Measurements from ENCODE around the gene PTGER2.

Gene PTGER2

DNA sequence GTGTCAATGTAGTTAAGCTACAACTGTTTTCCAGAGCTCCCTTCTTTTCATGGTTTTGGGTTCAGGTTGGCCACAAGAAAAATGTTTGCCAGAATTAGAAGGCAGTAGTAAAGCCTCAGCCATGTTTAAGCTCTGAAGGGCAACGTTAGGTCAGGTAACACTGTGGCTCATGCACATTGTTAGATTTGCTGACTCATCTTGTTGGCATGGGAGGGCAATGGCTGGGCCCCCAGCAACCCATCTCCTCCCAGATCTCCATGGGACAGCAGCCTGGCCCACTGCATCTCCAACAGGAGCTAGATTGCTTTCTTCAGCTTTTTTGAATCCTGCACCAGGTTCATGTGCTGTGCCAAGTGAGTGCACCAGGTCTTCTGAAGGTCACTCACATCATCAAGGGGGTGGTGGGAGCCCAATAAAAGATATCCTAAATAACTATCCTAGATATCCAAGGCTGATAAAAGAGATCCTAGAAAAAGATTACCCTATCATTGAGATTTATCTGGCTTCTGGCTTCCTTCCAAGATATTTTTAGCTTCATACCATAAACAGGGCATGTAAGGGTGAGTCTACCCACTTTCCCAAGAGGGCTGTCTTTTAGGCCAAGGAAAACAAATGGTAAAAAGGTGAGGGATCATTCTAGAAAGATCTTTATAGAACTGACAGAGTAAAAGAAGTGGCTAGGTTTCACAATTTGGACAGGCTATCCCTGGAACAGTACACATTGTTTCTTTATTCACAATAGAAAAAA is 28.9 kb downstream of the PTGER2 start:
- DNase-seq: no peak

DNA sequence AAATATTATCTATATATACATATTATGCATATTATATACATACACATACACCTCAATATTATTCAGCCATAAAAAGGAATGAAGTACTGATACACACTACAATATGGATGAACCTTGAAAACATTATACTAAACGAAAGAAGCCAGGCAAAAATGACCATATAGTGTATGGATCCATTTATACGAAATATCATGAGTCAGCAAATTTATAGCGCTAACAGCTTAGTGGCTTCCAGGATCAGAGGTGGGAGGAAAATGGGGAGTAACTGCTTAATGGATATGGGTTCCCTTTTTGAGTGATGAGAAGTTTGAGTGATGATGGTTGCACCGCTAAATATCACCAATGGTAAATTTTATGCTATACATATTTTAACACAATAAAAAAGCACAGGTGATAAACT is 32.7 kb downstream of the PTGER2 start:
- DNase-seq: no peak

DNA sequence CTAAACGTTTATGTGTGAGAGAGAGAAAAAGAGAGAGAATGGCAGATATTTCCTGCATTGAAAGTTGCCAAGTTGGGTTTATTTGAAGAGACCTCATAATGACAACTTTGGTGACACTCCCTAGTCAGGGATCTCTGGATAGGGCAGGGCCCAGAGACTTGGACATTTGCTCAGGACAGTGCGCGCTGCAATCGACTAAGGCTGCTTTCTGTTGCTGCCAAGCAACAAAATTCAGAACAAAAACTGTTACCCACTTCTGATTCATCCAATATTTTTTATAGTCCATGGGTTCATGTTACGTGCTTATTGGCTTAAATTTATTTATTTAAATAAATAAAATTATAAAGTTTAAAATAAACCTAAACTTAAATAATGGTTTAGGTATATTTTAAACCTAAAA is 34.2 kb downstream of the PTGER2 start:
- no peak for DNase-seq

DNA sequence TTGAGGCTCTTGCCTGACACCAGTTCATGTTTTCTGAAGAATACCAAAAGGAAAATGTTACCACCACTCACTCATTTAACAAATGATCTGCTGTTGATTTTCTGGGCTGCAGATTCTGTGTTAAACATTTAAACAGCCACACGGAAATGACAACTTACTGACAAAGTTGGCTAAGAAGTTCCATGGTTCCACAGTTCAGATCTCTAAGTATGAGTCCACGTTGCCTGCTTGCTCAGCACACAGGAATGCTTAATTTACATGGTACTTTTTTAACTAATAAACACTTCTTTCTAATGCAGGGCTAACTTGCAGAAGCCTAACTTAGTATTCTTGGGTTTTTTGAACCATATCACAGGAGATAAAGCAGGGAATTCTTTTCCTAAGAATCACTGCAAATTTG is 34.7 kb downstream of the PTGER2 start:
- no peak for DNase-seq

DNA sequence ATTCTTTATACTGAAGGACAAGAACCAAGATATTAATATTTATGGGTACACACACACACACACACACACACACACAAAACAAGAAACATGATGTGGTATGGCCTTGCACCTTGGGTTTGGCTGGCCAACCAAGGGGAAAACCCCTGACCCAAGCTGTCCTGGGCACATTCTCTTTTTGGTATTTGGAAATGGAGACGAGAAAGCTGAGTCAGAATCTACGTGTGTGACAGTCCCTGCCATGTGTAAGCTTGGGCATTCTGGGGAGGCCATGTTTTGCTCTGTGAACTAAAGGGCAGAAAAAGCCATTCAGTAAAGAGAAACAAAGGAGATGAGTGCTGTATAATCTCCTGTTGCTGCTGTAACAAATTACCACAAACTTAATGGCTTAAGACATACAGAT is 35.6 kb downstream of the PTGER2 start:
- no peak for DNase-seq

DNA sequence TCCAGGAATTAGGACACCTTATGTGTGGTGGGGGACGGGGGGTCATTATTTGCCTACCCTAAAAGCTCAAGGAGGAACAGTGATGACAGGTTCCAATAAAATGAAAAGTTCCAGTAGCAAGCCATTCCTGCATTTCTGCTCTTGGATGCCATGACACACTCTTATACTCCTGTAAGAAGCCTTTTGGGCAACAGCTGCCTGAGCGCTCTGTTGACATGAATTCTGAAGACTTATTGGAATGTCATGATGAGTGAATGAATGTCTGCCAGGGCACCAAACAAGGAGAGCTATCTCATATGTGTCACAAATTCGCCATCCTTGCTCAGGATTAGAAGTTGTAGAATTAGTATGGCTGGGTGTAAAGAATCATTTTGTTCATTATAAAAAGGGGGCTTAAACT is 36.3 kb downstream of the PTGER2 start:
- no peak for DNase-seq

DNA sequence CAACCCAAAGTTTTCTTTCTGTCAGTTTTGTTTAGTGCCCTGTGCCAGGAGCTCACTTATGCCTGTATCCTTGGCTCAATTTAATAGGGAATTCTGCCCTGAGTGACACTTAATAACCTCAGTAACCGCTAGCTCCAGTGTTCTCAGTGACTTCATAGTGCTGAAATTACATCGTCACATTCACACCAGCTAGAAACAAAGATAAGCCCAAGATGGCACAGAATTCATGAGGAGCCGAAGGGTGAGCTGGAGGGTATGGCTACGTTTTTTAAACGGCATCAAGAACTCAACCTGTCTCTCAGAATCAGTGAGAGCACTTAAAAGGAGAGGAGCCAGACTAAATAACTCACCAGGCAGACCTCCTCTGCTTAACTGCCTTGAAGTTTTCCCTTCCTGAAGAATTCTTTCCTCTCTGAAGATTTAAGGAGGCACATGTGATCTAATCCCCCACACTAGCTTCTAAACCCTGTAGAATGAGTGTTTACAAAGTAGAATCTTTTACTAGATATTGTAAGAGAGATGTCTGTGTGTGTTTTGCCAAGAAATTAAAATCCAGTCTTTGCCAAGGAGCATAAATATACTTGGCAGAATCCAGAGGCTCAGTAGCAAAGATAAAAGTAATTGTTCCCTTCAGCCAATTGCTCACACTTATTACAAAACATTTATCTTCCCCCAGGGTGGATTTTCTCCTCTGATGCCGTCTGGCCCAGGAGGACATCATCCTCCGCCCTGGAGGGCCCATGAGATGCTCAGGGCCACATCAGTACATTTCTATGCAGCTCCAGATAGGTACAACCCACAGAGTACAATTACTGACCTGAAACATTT is 37.3 kb downstream of the PTGER2 start:
- DNase-seq: no peak

DNA sequence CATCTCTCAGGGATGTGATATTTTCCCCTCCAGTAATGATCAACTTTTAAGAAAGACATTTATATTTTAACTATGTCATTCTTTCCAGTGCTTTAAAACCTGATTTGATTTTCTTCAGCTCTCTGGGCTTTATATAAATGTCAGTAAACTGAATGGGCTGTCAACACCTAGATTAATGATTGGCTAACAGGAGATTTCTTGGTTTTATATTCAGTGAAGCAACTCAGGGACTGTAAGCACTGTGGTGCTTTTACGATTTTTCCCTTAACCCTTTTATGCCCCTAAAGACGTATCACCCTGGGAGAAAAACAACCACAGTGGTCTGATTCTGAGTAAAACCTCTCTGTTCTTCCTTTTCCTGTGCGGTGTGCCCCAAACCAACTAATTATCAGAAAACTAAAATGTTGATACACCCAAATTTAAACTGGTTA is 38.0 kb downstream of the PTGER2 start:
- DNase-seq: no peak

DNA sequence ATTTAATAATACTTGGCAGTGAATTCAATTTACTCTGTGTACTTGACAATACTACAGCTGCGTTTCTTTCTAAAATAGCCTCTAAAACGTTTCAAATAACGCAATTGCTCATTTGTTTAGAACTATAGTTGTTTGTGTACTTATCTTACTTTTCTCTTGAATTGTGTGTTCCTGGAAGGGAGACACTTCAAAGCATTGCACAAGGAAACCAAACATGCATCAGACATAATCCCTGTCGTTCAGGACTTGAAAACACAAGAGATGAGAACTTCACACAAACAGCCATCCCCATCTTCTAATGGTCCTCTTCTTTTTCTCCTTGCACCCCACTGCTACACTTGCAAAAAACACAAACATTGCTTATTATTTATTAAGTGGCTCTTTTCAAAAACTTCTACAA is 38.5 kb downstream of the PTGER2 start:
- DNase-seq: no peak

DNA sequence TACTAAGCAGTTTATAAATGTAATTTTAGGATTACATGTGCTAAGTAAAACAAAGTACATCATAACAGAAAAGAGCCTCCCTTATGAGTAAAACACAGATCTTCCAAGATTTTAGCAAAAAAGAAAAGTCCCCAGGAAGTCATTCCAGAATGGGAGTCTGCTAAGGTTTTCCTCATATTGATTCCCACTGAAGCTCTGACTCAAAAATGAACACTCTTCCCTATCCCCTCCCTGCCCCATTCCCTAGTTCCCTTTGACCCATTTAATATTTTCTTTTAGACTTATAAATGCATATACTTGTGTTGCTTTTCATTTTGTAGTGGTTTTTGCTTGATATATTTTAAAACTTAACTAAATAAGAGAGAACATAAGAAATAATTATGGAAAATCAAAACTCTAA is 40.1 kb downstream of the PTGER2 start:
- no peak for DNase-seq

DNA sequence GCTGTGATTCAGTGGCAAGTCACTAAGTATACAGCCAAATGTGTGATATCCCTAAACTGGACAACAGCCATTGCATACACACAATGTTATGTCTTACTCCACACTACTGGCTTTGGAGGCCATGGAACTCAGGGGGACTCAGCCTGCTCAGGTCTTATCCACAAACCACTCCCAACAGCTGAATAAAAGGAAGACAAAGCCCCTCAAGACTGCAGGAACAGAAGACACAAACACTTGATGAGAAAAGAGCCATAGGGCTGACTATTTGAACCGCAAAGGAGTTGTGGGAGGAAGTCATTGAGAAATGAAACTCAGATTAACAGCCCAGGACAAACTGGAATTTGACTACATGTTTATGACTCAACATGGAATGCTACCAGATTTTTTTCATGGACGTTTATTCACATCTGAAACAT is 40.9 kb downstream of the PTGER2 start:
- DNase-seq: no peak

DNA sequence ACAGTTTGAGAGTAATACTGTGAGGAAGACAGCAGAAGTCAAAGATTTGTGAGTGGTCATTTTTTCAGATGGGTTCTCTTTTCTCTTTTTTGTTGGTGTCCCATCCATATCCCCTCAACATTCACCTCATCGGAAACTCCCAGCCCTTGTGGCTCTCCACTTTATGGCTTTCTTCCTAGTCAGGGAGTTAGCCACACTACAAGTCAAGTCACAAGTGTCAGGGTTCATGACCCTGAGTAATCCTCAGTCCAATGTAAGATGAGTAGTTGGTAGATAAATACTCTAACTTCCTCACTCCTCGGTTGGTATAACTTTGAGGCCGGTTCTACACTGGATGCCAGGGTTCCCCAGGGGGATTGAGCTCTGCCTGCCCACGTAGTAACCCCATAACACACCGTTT is 41.4 kb downstream of the PTGER2 start:
- DNase-seq: no peak

DNA sequence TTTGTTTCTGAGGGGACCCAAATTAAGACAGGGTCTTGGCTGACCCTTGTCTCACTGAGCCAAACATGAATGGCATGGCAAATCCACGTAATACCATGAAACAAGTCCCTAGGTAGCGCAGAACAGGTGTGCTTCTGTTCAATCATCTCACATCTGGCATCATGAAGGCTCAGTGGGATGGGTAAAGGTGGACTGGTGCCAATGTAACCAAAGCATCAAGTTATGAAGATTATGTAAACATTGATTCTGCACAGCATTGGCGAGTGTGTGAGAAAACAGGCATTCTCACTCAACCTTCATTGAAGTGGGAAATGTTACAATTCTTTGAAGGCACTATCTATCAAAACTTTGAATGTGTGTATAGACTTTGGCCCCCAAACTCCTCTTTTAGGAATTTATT is 41.9 kb downstream of the PTGER2 start:
- DNase-seq: peak; percentile 21

DNA sequence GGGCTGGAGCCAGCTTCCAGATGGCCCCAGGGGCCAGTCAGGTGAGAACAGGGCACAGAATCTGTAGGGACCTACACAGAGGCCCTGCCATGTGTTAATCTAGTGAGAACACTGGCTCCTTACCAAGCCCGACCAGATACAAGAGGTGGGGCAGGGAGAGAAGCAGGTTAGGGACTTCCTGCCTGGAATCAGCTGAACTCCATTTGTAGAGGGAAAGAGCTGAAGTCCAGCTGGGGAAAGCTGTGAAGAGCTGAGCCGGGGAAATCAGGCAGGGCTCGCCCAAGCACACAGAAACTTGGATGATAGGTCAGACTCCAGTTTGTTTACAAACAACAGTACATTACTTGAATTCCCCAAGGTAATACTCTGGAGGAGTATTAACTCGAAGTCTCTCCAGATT is 46.7 kb downstream of the PTGER2 start:
- no peak for DNase-seq

DNA sequence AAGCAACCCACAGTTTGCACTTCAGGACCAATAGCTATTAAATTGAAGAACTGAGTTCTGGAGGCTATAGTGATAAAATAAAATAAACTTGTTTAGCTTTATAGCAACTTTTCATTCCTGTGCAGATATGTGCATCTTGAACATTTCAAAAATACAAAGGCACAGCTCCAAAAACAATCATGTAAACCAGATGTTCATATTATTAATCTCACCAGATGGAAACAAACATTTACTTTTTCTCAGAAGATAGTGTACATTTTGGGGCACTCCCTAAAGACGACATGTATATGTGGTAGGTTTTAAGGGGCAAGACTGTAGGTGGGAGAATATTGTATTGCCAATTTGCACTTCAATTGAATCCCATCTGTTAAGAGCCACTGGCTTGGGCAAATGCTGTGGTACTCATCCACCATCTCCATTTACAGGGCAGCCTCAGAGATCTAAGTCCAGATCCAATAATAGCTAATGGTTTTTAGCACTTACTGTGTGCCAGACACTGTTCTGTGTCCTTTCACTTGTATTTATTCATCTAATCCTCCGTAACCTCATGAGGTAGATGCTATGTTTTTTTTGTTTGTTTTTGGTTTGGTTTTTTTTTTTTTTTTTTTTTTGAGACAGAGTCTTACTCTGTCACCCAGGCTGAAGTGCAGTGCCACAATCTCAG is 49.1 kb downstream of the PTGER2 start:
- no peak for DNase-seq

DNA sequence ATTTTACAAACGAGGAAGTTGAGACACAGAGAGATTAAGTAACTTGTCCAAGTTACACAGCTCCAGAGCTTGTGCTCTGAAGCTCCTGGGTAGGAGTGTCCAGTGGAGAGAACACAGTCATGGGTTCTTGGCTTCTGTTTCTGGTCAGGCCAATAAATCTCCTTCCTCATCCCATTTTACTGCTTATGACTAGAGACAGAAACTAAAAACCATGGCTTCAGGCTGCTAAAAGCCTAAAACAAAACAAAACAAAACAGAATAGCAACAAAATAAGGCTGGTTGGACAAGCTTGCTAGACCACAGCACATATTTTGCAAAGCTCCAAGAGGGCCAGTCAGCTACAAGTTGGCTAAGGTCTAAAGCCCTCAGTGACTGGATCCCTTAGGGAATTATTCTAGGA is 49.8 kb downstream of the PTGER2 start:
- no peak for DNase-seq

DNA sequence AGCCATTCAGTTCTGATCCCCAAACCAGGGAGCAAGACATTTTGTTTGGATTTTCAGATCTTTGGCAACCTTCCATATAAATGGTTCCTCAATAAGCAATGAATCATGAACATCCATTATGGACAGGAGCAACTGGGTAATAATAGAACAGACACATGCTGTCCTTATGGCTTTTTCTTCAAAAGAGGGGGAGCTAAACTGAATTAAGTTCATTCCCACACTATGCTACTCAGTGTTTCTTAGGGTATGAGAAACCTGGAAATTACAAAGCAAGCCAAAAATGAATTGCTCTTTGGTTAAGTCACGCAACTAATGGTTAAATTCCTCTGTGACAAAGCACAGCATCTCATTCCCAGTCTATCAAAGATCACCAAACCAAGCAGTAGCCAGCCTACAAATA is 51.0 kb downstream of the PTGER2 start:
- no peak for DNase-seq

DNA sequence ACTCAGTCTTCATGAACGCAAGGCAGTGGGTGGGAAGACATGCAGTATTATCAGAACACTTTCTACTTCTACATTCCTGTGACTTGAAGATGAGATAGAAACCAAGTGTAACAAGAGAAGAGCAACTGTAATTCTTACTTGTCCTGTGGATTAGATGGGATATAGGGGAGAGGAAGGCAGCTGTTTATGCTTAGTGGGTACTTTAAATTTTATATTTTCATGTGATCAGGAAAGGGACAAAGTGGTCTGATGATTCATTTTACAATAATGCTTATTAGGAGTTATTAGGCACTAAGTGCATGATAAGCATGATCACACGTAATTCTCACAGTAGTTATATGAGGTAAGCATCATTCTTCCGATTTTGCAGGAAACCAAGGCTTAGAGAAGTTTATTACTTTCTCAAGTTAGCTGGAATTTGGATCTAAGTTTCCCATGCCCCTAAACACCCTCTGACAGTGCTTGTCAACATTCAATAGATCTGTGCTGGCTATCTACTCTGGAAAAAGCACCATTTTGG is 52.7 kb downstream of the PTGER2 start:
- DNase-seq: no peak

DNA sequence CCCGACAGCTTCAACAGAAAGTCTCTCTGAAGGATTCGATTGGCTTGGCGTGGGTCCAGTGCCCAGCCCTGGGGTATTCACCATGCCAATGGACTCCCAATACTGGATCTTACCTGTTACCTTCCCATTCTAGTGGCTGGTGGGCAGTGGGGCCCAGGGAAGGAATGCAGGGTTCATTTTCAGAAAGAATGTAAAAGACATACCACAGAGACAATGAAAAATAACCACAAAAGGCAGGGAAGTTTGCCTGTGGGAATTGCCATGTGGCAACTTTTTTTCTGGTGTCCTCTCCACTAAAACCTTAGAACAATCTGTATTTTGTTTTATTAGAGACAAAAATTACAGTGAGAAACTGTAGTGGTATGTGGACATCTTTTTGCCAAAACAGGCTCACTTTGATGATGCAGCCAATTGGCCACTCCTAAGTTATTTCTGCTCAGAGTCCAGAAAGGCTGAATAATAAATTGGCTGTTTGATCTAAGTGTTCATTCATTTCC is 55.2 kb downstream of the PTGER2 start:
- DNase-seq: no peak

DNA sequence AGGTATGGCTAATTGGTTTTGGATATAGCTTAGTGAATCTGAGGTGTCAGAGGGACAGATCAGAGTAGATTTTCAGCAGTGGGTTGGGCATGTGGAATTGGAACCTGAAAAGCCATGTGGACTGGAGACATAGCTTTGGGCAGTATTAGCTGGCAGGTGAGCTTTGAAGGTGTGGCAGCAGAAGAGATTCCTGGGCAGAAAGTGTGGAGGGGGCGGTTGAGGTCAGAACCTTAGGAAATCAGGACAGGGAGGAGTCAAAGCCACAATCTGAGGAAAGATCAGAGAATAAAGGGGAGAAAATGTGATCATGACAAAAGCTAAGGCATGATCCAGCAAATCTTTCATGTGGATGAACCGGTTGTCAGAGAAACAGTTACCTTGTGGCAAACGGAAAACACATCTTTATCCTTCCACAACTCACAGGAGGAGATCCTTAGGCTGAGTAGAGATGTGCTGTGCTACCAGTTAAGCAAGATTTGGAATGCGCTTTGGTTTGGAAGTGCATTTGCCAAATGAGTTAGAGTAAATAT is 56.4 kb downstream of the PTGER2 start:
- no peak for DNase-seq

DNA sequence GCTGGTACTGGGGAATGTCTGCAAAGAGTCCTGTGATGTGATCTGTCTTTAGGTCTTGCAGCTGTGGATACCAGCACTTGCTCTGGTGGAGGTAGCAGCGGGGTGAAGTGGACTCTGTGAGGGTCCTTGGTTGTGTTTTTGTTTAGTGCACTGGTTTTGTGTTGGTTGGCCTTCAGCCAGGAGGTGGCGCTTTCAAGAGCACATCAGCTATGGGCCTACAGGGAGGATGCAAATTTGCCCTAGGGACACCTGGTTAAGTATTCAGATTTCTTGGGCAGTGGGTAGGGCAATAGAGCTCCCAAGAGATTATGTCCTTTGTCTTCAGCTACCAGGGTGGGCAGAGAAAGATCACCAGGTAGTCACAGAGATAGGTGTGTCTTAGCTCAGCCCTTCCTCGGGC is 63.8 kb downstream of the PTGER2 start:
- DNase-seq: no peak
